NCI-H2107 treated with DMSO at 0.1 percent for 48 hours (cell line): Measurements from ENCODE around the gene COX6A2.

Source experiments
- DNase-seq: peaks from one replicate; lab custom pipeline; 2025; ENCODE audit not compliant: unreplicated experiment; lab: John Stamatoyannopoulos, UW

The COX6A2 gene

GRCh38 chr16:31428279-31428597 lies at the start of gene COX6A2:
COX6A2 (minus strand) TSS chr16:31428360; CDS start chr16:31428325, 35 bp downstream.
- no peak for DNase-seq

- no peak for DNase-seq
These were observed 49.4 kb upstream of the COX6A2 start for GRCh38 chr16:31477220-31478216.

GRCh38 chr16:31476303-31477219 lies 48.4 kb upstream of the COX6A2 start:
- no peak for DNase-seq

- no peak for DNase-seq
These were observed 47.8 kb upstream of the COX6A2 start for GRCh38 chr16:31475946-31476302.

GRCh38 chr16:31474773-31475738 lies 46.9 kb upstream of the COX6A2 start:
- DNase-seq, result no peak

- no peak for DNase-seq
These were observed 46.1 kb upstream of the COX6A2 start for GRCh38 chr16:31474173-31474714.

GRCh38 chr16:31473264-31473984 lies 45.3 kb upstream of the COX6A2 start:
- no peak for DNase-seq

- no peak for DNase-seq
These were observed 44.6 kb upstream of the COX6A2 start for GRCh38 chr16:31472709-31473203.

- no peak for DNase-seq
These were observed 43.9 kb upstream of the COX6A2 start, which contains the start of gene TGFB1I1 for GRCh38 chr16:31471875-31472708. TGFB1I1 (plus strand) TSS chr16:31472152; CDS start chr16:31472189, 37 bp downstream.

GRCh38 chr16:31471241-31471874 lies 43.2 kb upstream of the COX6A2 start:
- DNase-seq, result no peak

GRCh38 chr16:31470615-31471014 lies 42.5 kb upstream of the COX6A2 start:
- no peak for DNase-seq

- no peak for DNase-seq
These were observed 39.7 kb upstream of the COX6A2 start for GRCh38 chr16:31467858-31468257.

GRCh38 chr16:31467151-31467773 lies 39.1 kb upstream of the COX6A2 start:
- no peak for DNase-seq

GRCh38 chr16:31466381-31466841 lies 38.3 kb upstream of the COX6A2 start:
- no peak for DNase-seq

- DNase-seq, result no peak
These were observed 37.7 kb upstream of the COX6A2 start for GRCh38 chr16:31465788-31466370.

- DNase-seq, result no peak
These were observed 36.7 kb upstream of the COX6A2 start for GRCh38 chr16:31464781-31465260.

- DNase-seq, result no peak
These were observed 36.2 kb upstream of the COX6A2 start for GRCh38 chr16:31464348-31464769.
